Activated CD8-positive, alpha-beta memory T cell treated with anti-CD3 and anti-CD28 coated beads for 24 hours (primary cell): ENCODE results near the gene GLRA1.
"Not testable (repeated sequence)": the region's sequence is repeated elsewhere in the genome, so short reads cannot be mapped to it uniquely, and the experiment has no call there.

Experiments
- DNase-seq: peaks from one replicate; pipeline ENCODE4 v3.0.0-alpha.2; 2020

The GLRA1 gene

DNA sequence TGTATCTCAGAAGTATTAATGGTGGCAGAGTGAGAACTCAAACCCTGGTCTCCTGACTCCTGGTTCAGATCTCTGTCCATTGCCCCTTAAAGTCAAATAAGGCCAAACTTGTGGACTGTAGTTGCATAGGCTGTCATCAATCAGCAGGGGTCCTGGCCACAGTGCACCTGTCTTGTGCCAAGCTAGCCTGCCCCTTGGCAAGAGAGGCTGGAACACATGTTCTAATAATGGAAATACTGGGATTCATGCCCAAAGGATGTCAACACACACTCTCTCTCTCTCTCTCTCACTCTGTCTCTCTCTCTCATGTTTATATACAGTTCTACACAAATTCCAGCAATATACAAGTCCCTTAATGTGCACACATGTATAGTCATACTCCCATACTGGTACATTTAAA, 44.3 kb downstream of the GLRA1 start:
- no peak for DNase-seq

GRCh38 chr5:151873701-151874100, 51.0 kb downstream of the GLRA1 start:
- no peak for DNase-seq

GRCh38 chr5:151872701-151873100, 52.0 kb downstream of the GLRA1 start:
- DNase-seq: no peak

GRCh38 chr5:151870820-151871219, 53.8 kb downstream of the GLRA1 start:
- DNase-seq: no peak

GRCh38 chr5:151870271-151870670, 54.4 kb downstream of the GLRA1 start:
- no peak for DNase-seq

GRCh38 chr5:151869843-151870242, 54.8 kb downstream of the GLRA1 start:
- no peak for DNase-seq

DNA sequence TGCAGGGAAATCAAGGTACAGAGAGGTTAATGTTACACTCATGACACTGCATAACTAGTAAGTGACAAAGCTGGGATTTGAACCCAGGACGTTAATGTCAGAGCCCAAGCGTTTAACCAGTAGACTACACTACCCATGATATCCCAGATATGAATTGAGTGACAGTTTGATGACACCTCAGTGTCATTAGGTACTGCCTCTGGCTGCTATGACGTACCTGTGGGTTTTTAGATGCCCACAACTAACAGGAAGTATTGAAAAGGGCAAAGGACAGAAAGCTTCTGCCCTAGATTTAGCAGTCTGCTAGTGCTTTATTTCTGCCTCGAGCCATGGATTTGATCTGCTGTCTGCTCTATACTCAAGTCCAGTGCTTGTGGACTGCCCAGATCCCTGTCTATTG, 56.2 kb downstream of the GLRA1 start:
- DNase-seq: no peak

- DNase-seq: no peak
These were observed 60.4 kb downstream of the GLRA1 start for GRCh38 chr5:151864061-151864748.

DNA sequence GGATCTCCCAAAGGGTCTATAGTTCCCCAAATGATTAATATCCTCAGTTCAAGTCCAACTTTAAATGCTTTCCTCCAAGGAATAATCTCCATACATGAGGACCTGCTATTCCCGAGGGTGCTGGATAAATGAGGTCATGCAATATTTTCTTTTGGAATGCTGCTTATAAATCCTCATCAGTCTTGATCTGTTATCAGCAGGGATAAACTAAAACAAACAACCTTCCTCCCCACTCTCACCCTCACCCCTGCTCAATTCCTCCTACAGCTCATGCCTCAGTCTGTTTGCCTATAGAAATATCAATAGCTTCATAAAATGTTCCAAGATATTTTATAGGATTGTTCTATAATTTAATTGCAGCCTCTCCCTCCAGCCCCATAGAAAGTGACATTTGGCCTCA, 61.1 kb downstream of the GLRA1 start:
- no peak for DNase-seq

- no peak for DNase-seq
These were observed 61.7 kb downstream of the GLRA1 start for GRCh38 chr5:151862811-151863472.

DNA sequence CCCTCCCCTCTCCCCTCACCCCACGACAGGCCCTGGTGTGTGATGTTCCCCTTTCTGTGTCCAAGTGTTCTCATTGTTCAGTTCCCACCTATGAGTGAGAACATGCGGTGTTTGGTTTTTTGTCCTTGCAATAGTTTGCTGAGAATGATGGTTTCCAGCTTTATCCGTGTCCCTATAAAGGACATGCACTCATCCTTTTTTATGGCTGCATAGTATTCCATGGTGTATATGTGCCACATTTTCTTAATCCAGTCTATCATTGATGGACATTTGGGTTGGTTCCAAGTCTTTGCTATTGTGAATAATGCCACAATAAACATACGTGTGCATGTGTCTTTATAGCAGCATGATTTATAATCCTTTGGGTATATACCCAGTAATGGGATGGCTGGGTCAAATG, 63.8 kb downstream of the GLRA1 start:
- DNase-seq: not testable (repeated sequence)

DNA sequence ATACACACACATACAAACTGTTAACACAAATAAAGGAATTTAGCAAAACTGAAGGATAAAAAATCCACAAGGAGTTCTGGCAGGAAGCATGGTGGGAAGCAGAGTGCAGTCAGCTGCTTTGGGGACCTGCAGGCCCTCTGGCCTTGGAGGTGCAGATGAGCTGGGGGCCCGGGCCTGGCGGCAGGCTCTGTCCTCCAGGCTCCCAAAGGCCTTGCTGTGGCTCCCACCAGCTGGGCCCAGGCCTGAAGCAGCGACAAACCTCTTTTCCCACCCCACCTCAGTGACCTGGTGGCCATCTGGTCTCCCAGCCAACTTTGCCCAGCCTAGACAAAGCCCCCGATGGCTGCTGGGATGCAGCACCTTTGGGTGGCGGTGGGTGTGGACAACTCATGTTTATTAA, 67.8 kb downstream of the GLRA1 start:
- DNase-seq: no peak

DNA sequence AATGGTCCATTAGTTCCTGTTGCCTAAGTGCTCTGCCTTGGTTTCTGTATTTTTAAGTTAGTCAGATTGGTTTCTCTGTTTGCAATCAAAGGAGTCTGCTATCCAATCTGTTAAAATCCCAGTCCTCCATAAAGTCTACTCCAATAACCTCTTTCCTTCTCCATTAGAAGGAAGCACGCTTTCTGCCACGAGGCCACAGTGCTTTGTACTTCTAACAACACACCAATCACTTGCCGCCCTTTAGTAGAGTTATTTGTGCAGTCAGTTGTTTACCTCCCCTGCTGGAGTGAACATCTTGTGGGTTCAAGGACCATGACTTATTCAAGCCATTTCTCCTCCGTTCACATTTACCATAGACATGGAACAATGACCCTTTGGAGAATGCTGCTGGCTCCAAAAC, 69.0 kb downstream of the GLRA1 start:
- DNase-seq: no peak

GRCh38 chr5:151847871-151848270, 76.8 kb downstream of the GLRA1 start:
- no peak for DNase-seq

DNA sequence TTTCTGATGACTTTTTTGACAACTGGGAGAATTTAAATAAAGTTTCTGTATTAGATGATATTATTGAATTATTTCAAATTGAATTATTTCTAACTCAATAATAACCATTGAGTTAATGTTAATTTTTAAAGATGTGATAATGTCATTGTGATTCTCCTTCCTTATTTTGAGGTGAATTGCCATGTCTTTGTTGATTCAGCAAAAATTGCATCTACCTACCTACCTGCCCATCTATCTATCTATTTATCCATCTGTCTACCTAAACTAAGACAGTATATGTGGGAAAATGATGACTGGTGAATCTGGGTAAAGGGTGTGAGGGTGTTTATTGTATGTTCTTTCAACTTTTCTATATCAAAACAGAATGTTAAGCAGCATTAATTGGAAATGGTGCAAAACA, 77.9 kb downstream of the GLRA1 start:
- DNase-seq: no peak

DNA sequence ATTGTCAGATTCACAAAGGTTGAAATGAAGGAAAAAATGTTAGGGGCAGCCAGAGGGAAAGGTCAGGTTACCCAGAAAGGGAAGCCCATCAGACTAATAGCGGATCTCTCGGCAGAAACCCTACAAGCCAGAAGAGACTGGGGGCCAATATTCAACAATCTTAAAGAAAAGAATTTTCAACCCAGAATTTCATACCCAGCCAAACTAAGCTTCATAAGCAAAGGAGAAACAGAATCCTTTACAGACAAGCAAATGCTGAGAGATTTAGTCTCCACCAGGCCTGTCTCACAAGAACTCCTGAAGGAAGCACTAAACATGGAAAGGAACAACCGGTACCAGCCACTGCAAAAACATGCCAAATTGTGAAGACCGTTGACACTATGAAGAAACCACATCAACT, 91.8 kb downstream of the GLRA1 start:
- DNase-seq: not testable (repeated sequence)

- no peak for DNase-seq
These were observed 95.3 kb downstream of the GLRA1 start for GRCh38 chr5:151829370-151829769.

- no peak for DNase-seq
These were observed 99.2 kb downstream of the GLRA1 start for GRCh38 chr5:151825445-151825844.

DNA sequence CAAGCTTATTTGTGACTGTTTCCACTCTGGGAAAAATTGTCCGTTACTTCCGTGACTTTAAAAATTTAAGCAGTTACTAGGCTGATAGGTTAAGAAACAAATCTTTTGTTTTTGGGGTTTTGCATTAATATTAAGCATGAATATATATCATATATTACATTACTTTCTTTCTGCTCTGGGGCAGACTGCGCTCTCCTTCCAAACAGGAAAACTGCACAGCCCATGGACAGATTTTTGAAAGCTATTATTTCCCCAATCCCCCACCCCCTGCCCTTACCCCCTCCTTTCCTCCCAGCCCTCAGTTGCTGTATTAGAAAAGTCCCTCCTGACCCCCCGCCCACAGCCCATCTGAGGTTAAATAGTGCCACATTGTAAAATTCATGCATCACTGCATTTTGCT, 102.5 kb downstream of the GLRA1 start:
- DNase-seq: no peak

DNA sequence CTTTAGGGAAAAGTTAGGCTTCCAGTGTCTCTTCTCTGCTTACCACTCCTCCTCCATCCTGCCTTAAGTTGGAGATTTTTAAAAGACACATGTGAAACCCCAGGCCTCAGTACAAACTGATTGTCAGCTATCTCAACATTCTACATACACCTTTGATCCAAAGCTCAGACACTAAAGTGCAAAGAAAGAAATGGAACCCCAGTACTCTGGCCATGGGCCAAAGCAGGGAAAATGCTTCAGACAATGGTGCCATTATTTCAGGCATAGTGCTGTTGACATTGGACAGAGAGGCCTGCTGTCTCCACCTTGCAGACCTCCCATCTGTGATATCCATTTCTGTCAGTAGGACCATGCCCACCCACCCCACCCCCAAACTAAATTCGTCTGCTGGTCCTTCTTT, 103.7 kb downstream of the GLRA1 start:
- no peak for DNase-seq

DNA sequence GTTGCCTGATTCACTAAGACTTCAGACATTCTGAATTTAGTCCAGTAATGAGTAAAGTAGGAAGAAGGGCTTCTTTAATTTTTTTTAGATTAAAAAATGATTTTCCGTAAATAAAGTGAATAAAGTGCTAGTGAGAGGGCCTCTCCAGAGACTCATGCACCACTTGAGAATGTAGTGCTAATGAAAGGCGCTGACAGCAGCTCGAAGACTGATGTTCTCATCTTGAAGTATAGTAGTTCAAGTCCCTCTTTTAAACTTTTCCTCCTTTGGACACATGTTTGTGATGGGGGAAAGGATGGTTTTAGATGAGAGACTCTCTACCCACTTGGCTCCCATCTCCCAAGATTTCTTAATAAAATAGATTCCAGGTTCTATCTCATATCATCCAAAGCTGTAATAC, 104.4 kb downstream of the GLRA1 start:
- DNase-seq: no peak

- no peak for DNase-seq
These were observed 104.8 kb downstream of the GLRA1 start for GRCh38 chr5:151819830-151820229.

DNA sequence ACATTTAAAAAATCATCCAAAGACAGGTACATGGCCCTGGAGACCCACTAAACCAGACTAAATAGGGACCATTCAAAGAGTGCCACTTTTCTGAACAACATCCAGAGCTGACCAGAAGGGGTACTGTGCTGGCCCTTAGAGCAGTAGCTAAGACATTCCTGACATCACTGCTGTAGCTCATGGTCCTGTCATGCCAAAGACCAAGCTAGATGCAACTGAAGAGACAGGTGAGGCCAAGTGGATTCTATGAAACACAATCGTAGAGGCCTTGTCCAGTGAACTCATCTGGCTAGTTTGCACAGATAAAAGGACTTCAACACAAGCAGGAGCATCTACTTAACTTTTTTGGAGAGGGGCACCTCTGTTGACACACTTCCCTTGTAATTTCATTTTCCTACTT, 109.6 kb downstream of the GLRA1 start:
- DNase-seq: no peak

DNA sequence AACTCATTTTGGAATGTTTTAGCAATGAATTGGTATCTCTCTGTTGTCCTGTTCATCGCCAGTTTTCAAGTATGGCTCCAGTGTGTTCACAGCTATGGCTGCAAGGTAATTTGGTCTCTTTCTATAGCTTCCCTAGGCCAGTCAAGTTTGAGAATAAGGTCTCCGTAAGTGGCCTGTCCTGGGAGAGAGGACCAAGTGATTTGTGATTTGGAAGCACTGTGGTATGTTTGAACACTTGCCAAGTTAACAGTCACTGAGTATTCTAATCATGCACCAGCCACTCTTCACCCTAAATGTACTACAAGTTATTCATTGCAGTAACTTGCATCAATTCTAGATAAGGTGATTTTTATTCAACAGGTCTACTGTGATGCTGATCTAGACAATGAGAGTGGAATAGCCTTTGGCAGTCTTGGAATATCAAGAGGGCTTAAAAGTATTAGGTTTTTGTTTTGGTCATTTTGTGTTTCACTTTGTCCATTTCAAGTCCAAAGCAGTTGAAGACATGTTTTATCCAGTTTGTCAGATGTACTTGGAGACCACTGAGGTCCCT, 111.8 kb downstream of the GLRA1 start:
- no peak for DNase-seq
